Measurements from ENCODE around the gene ERC2. TPM values are rescaled to one million over a fixed set of nuclear protein-coding genes. Genes with fewer than 3 reads are reported as not detected.
A peak's percentile ranks its signal among the peaks of the same experiment; 100 is the strongest.

Gene ERC2
- total and polyA plus RNA-seq, 9 donors = 0.52 to 2.0 (median 0.82) TPM

GRCh38 chr3:55584030-55584429, 884.2 kb downstream of the ERC2 start:
- no peak overlapping the region for H3K4me3 ChIP-seq (ENCODE audit: low read length)
- H3K9me3 ChIP-seq (replicated peaks; ENCODE audit: control insufficient read depth, low read depth, low read length) = no peaks in the 10 kb centered on the region
- H3K4me1 ChIP-seq (ENCODE audit: control insufficient read depth, insufficient read depth, low read length) = peaks cover 5% of the 10 kb centered on the region
- H3K27me3 ChIP-seq (ENCODE audit: control insufficient read depth, insufficient read depth, low read length) = no peaks in the 10 kb centered on the region
- no peak for DNase-seq
- H3K27ac ChIP-seq (ENCODE audit: low read length) = no peak overlapping the region
- H3K36me3 ChIP-seq (ENCODE audit: control insufficient read depth, insufficient read depth, low read length) = no peaks in the 10 kb centered on the region
- 91% methylated on average over 1 of the region's 3 CpGs for WGBS (ENCODE audit: insufficient coverage)

GRCh38 chr3:55583475-55583874, 884.8 kb downstream of the ERC2 start:
- H3K27ac ChIP-seq (ENCODE audit: low read length) = no peak overlapping the region
- no peaks in the 10 kb centered on the region for H3K9me3 ChIP-seq (replicated peaks; ENCODE audit: control insufficient read depth, low read depth, low read length)
- peaks cover 5% of the 10 kb centered on the region for H3K4me1 ChIP-seq (ENCODE audit: control insufficient read depth, insufficient read depth, low read length)
- H3K36me3 ChIP-seq (ENCODE audit: control insufficient read depth, insufficient read depth, low read length) = no peaks in the 10 kb centered on the region
- no peak for DNase-seq
- no peak overlapping the region for H3K4me3 ChIP-seq (ENCODE audit: low read length)
- no peaks in the 10 kb centered on the region for H3K27me3 ChIP-seq (ENCODE audit: control insufficient read depth, insufficient read depth, low read length)
- WGBS (ENCODE audit: insufficient coverage) = no CpG with 5 or more reads among the region's 3 CpGs

- Histone ChIP-seq H3K27ac (ENCODE audit: low read length) (no peak overlapping the region), H3K4me3 (ENCODE audit: low read length) (no peak overlapping the region), H3K27me3 (ENCODE audit: control insufficient read depth, insufficient read depth, low read length) (no peaks in the 10 kb centered on the region), H3K9me3 (replicated peaks; ENCODE audit: control insufficient read depth, low read depth, low read length) (no peaks in the 10 kb centered on the region), H3K36me3 (ENCODE audit: control insufficient read depth, insufficient read depth, low read length) (no peaks in the 10 kb centered on the region), H3K4me1 (ENCODE audit: control insufficient read depth, insufficient read depth, low read length) (peaks cover 5% of the 10 kb centered on the region)
- WGBS (ENCODE audit: insufficient coverage) = 12% methylated on average over 8 of the region's 8 CpGs
- DNase-seq = peak; percentile 69
Observed at GRCh38 chr3:55579496-55579895, 888.8 kb downstream of the ERC2 start.

GRCh38 chr3:55576621-55577388, 891.5 kb downstream of the ERC2 start:
- WGBS (ENCODE audit: insufficient coverage) = 34% methylated on average over 15 of the region's 17 CpGs
- no peaks in the 10 kb centered on the region for H3K36me3 ChIP-seq (ENCODE audit: control insufficient read depth, insufficient read depth, low read length)
- no peaks in the 10 kb centered on the region for H3K9me3 ChIP-seq (replicated peaks; ENCODE audit: control insufficient read depth, low read depth, low read length)
- no peak for DNase-seq
- H3K27me3 ChIP-seq (ENCODE audit: control insufficient read depth, insufficient read depth, low read length) = no peaks in the 10 kb centered on the region
- peaks cover 10% of the 10 kb centered on the region for H3K4me1 ChIP-seq (ENCODE audit: control insufficient read depth, insufficient read depth, low read length)
- H3K27ac ChIP-seq (ENCODE audit: low read length) = no peak overlapping the region
- H3K4me3 ChIP-seq (ENCODE audit: low read length) = no peak overlapping the region

GRCh38 chr3:55574671-55575070, 893.6 kb downstream of the ERC2 start:
- no peak for DNase-seq
- peaks cover 11% of the 10 kb centered on the region for H3K4me1 ChIP-seq (ENCODE audit: control insufficient read depth, insufficient read depth, low read length)
- no peaks in the 10 kb centered on the region for H3K36me3 ChIP-seq (ENCODE audit: control insufficient read depth, insufficient read depth, low read length)
- WGBS (ENCODE audit: insufficient coverage) = 97% methylated on average over 3 of the region's 3 CpGs
- no peaks in the 10 kb centered on the region for H3K9me3 ChIP-seq (replicated peaks; ENCODE audit: control insufficient read depth, low read depth, low read length)
- no peak overlapping the region for H3K4me3 ChIP-seq (ENCODE audit: low read length)
- no peak overlapping the region for H3K27ac ChIP-seq (ENCODE audit: low read length)
- H3K27me3 ChIP-seq (ENCODE audit: control insufficient read depth, insufficient read depth, low read length) = peaks cover 3% of the 10 kb centered on the region

GRCh38 chr3:55572816-55573215, 895.5 kb downstream of the ERC2 start:
- Histone ChIP-seq H3K27me3 (ENCODE audit: control insufficient read depth, insufficient read depth, low read length) (peaks cover 3% of the 10 kb centered on the region), H3K36me3 (ENCODE audit: control insufficient read depth, insufficient read depth, low read length) (no peaks in the 10 kb centered on the region), H3K9me3 (replicated peaks; ENCODE audit: control insufficient read depth, low read depth, low read length) (no peaks in the 10 kb centered on the region), H3K4me3 (ENCODE audit: low read length) (no peak overlapping the region), H3K27ac (ENCODE audit: low read length) (no peak overlapping the region), H3K4me1 (ENCODE audit: control insufficient read depth, insufficient read depth, low read length) (peaks cover 7% of the 10 kb centered on the region)
- DNase-seq = no peak
- no CpG with 5 or more reads among the region's 2 CpGs for WGBS (ENCODE audit: insufficient coverage)

- H3K36me3 ChIP-seq (ENCODE audit: control insufficient read depth, insufficient read depth, low read length) = no peaks in the 10 kb centered on the region
- peak; percentile 51 for DNase-seq
- H3K27ac ChIP-seq (ENCODE audit: low read length) = no peak overlapping the region
- peaks cover 7% of the 10 kb centered on the region for H3K4me1 ChIP-seq (ENCODE audit: control insufficient read depth, insufficient read depth, low read length)
- 37% methylated on average over 10 of the region's 10 CpGs for WGBS (ENCODE audit: insufficient coverage)
- H3K9me3 ChIP-seq (replicated peaks; ENCODE audit: control insufficient read depth, low read depth, low read length) = no peaks in the 10 kb centered on the region
- no peak overlapping the region for H3K4me3 ChIP-seq (ENCODE audit: low read length)
- peaks cover 3% of the 10 kb centered on the region for H3K27me3 ChIP-seq (ENCODE audit: control insufficient read depth, insufficient read depth, low read length)
Observed at GRCh38 chr3:55571913-55572312, 896.4 kb downstream of the ERC2 start.

GRCh38 chr3:55571216-55571813, 897.0 kb downstream of the ERC2 start:
- Histone ChIP-seq H3K4me3 (ENCODE audit: low read length) (no peak overlapping the region), H3K9me3 (replicated peaks; ENCODE audit: control insufficient read depth, low read depth, low read length) (no peaks in the 10 kb centered on the region), H3K4me1 (ENCODE audit: control insufficient read depth, insufficient read depth, low read length) (peaks cover 7% of the 10 kb centered on the region), H3K27ac (ENCODE audit: low read length) (no peak overlapping the region), H3K27me3 (ENCODE audit: control insufficient read depth, insufficient read depth, low read length) (peaks cover 3% of the 10 kb centered on the region), H3K36me3 (ENCODE audit: control insufficient read depth, insufficient read depth, low read length) (no peaks in the 10 kb centered on the region)
- WGBS (ENCODE audit: insufficient coverage) = 50% methylated on average over 1 of the region's 3 CpGs
- no peak for DNase-seq

GRCh38 chr3:55570271-55570711, 898.0 kb downstream of the ERC2 start:
- DNase-seq = no peak
- Histone ChIP-seq H3K9me3 (replicated peaks; ENCODE audit: control insufficient read depth, low read depth, low read length) (no peaks in the 10 kb centered on the region), H3K27ac (ENCODE audit: low read length) (no peak overlapping the region), H3K36me3 (ENCODE audit: control insufficient read depth, insufficient read depth, low read length) (no peaks in the 10 kb centered on the region), H3K4me1 (ENCODE audit: control insufficient read depth, insufficient read depth, low read length) (peaks cover 7% of the 10 kb centered on the region), H3K27me3 (ENCODE audit: control insufficient read depth, insufficient read depth, low read length) (peaks cover 3% of the 10 kb centered on the region), H3K4me3 (ENCODE audit: low read length) (no peak overlapping the region)
- WGBS (ENCODE audit: insufficient coverage) = 58% methylated on average over 2 of the region's 9 CpGs

GRCh38 chr3:55569033-55569599, 899.2 kb downstream of the ERC2 start:
- no peak overlapping the region for H3K4me3 ChIP-seq (ENCODE audit: low read length)
- DNase-seq = no peak
- peaks cover 11% of the 10 kb centered on the region for H3K4me1 ChIP-seq (ENCODE audit: control insufficient read depth, insufficient read depth, low read length)
- no peaks in the 10 kb centered on the region for H3K9me3 ChIP-seq (replicated peaks; ENCODE audit: control insufficient read depth, low read depth, low read length)
- H3K36me3 ChIP-seq (ENCODE audit: control insufficient read depth, insufficient read depth, low read length) = no peaks in the 10 kb centered on the region
- H3K27me3 ChIP-seq (ENCODE audit: control insufficient read depth, insufficient read depth, low read length) = peaks cover 3% of the 10 kb centered on the region
- no peak overlapping the region for H3K27ac ChIP-seq (ENCODE audit: low read length)
- 86% methylated on average over 1 of the region's 10 CpGs for WGBS (ENCODE audit: insufficient coverage)

Data from muscle of leg (tissue), 11 donors.